Measurements from ENCODE around the gene FN1. TPM values are rescaled to one million over a fixed set of nuclear protein-coding genes. Genes with fewer than 3 reads are reported as not detected.

Gene FN1
- polyA plus RNA-seq, 1 donor (not counting 4 experiments of a cell fraction or from before 2014, with no cell fraction given): 1,649 TPM

DNA sequence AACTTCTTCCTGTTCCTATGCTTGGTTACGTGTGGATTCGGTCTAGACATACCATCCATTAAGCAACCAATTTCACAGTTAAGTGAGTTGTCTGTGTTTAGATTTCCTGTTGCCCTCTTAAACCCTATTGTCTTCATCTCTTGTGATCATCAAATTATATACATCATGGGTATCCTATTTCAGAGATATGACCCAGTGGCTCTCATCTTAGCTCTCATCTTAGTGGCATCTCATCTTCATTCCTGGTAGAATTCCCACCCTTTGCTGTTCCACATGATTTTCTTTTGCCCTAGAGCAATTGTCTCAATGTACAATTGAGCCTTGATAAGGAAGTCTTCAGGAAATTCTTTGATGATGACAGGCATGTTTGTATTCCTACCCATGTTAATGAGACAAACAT is 29.4 kb upstream of the FN1 start:
- Histone ChIP-seq H3K4me3 (ENCODE audit: control insufficient read depth in 2 of 3, extremely low read depth in 1 of 3, insufficient read depth in 2 of 3, low read depth in 1 of 3, low read length in 3 of 3) (no peak overlapping the region), H3K27ac (ENCODE audit: control insufficient read depth, insufficient read depth, low read length) (peak overlapping the region; percentile 35)

GRCh38 chr2:215461836-215462532 is 26.1 kb upstream of the FN1 start:
- TF ChIP-seq, protein P1, sequence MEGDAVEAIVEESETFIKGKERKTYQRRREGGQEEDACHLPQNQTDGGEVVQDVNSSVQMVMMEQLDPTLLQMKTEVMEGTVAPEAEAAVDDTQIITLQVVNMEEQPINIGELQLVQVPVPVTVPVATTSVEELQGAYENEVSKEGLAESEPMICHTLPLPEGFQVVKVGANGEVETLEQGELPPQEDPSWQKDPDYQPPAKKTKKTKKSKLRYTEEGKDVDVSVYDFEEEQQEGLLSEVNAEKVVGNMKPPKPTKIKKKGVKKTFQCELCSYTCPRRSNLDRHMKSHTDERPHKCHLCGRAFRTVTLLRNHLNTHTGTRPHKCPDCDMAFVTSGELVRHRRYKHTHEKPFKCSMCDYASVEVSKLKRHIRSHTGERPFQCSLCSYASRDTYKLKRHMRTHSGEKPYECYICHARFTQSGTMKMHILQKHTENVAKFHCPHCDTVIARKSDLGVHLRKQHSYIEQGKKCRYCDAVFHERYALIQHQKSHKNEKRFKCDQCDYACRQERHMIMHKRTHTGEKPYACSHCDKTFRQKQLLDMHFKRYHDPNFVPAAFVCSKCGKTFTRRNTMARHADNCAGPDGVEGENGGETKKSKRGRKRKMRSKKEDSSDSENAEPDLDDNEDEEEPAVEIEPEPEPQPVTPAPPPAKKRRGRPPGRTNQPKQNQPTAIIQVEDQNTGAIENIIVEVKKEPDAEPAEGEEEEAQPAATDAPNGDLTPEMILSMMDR (optimal IDR thresholded peaks at IDR 0.05 in 1 of 3, IDR thresholded peaks at IDR 0.05 in 1 of 3, conservative IDR thresholded peaks at IDR 0.05 in 1 of 3; ENCODE audit: extremely low read depth in 1 of 3, insufficient read depth in 2 of 3, low read length in 3 of 3): no peak
- no peak for TF ChIP-seq EZH2 (IDR thresholded peaks at IDR 0.05; ENCODE audit: low read length)
- Histone ChIP-seq H4K20me1 (ENCODE audit: control insufficient read depth, extremely low read depth, insufficient read depth, low read length) (no peaks in the 10 kb centered on the region), H3K9me3 (ENCODE audit: control insufficient read depth, low read depth, low read length) (no peaks in the 10 kb centered on the region), H2AFZ (ENCODE audit: control insufficient read depth, low read length) (peak overlapping the region; percentile 70), H3K9me1 (ENCODE audit: control insufficient read depth, extremely low read depth, insufficient read depth, low read length) (no peaks in the 10 kb centered on the region), H3K4me3 (ENCODE audit: control insufficient read depth in 2 of 3, extremely low read depth in 1 of 3, insufficient read depth in 2 of 3, low read depth in 1 of 3, low read length in 3 of 3) (no peak overlapping the region), H3K9ac (ENCODE audit: control insufficient read depth, extremely low read depth, insufficient read depth, low read length) (no peak overlapping the region), H3K79me2 (ENCODE audit: control insufficient read depth, insufficient read depth, low read length) (no peaks in the 10 kb centered on the region), H3K27ac (ENCODE audit: control insufficient read depth, insufficient read depth, low read length) (peak overlapping the region; percentile 67), H3K4me1 (ENCODE audit: control insufficient read depth, extremely low read depth, insufficient read depth, low read length) (peaks cover 40% of the 10 kb centered on the region), H3K27me3 (ENCODE audit: control insufficient read depth, extremely low read depth, insufficient read depth, low read length) (no peaks in the 10 kb centered on the region), H3K36me3 (ENCODE audit: control insufficient read depth in 2 of 2, extremely low read depth in 1 of 2, insufficient read depth in 2 of 2, low read length in 2 of 2) (no peaks in the 10 kb centered on the region), H3K4me2 (ENCODE audit: control insufficient read depth, extremely low read depth, insufficient read depth, low read depth, low read length) (peak overlapping the region; percentile 8)
- dilution Hi-C loops (cut with MboI; ENCODE audit: extremely low pct_ligation_motif_present, low sequenced_read_pairs): no loop called here
- peak; percentile 97 for FAIRE-seq
- DNase-seq (ENCODE audit: low read depth, low spot score): no peak

More for the DNA sequence above, 29.4 kb upstream of the FN1 start:
- Histone ChIP-seq H3K9ac (ENCODE audit: control insufficient read depth, extremely low read depth, insufficient read depth, low read length) (no peak overlapping the region), H3K27me3 (ENCODE audit: control insufficient read depth, extremely low read depth, insufficient read depth, low read length) (no peaks in the 10 kb centered on the region), H3K4me2 (ENCODE audit: control insufficient read depth, extremely low read depth, insufficient read depth, low read depth, low read length) (no peak overlapping the region), H3K4me1 (ENCODE audit: control insufficient read depth, extremely low read depth, insufficient read depth, low read length) (peaks cover 36% of the 10 kb centered on the region), H3K9me1 (ENCODE audit: control insufficient read depth, extremely low read depth, insufficient read depth, low read length) (no peaks in the 10 kb centered on the region), H4K20me1 (ENCODE audit: control insufficient read depth, extremely low read depth, insufficient read depth, low read length) (no peaks in the 10 kb centered on the region), H3K79me2 (ENCODE audit: control insufficient read depth, insufficient read depth, low read length) (no peaks in the 10 kb centered on the region), H3K36me3 (ENCODE audit: control insufficient read depth in 2 of 2, extremely low read depth in 1 of 2, insufficient read depth in 2 of 2, low read length in 2 of 2) (no peaks in the 10 kb centered on the region), H3K9me3 (ENCODE audit: control insufficient read depth, low read depth, low read length) (no peaks in the 10 kb centered on the region), H2AFZ (ENCODE audit: control insufficient read depth, low read length) (no peak overlapping the region)
- TF ChIP-seq EZH2 (IDR thresholded peaks at IDR 0.05; ENCODE audit: low read length): no peak
- TF ChIP-seq, protein P1 (optimal IDR thresholded peaks at IDR 0.05 in 1 of 3, IDR thresholded peaks at IDR 0.05 in 1 of 3, conservative IDR thresholded peaks at IDR 0.05 in 1 of 3; ENCODE audit: extremely low read depth in 1 of 3, insufficient read depth in 2 of 3, low read length in 3 of 3): no peak
- peak; percentile 73 for FAIRE-seq
- DNase-seq (ENCODE audit: low read depth, low spot score): peak; percentile 67
- dilution Hi-C loops (cut with MboI; ENCODE audit: extremely low pct_ligation_motif_present, low sequenced_read_pairs): no loop called here
